PC-9 (cell line): ENCODE results near the gene RTN4R. TPM values are rescaled to one million over a fixed set of nuclear protein-coding genes. Genes with fewer than 3 reads are reported as not detected.

ENCODE experiments used
- BruUV-seq: library from RNA; stranded (reverse); fragments of 400-500 nt; replicated peaks from 2 replicates; lab custom pipeline; 2021; lab: Mats Ljungman, UMichigan
- CTCF ChIA-PET: fragments of 300-600 bp; sonication (Branson Sonifier 250); formaldehyde crosslinking; loops from one replicate; lab custom pipeline; 2022; ENCODE audit warnings: antibody characterized with exemption; lab: Charles Lee
- POLR2A ChIA-PET: fragments of 300-600 bp; sonication (Branson Sonifier 250); formaldehyde crosslinking; loops from one replicate; lab custom pipeline; 2022; ENCODE audit warnings: antibody characterized with exemption; ENCODE audit not compliant: unreplicated experiment; lab: Charles Lee
- DNase-seq, 2 experiments: peaks; one replicate each; pipeline versions ENCODE4 v3.0.0 to v3.0.0-alpha.2; 2015 to 2022; ENCODE audit warnings: mixed read lengths in 1 of 2
- H2AFZ ChIP-seq: fragments of 200-600 bp; sonication (generic); 2 replicates; pipeline ENCODE4 v1.8.1; 2017; ENCODE audit warnings: antibody characterized with exemption
- H3F3A ChIP-seq: fragments of 200-600 bp; sonication (generic); 2 replicates; pipeline ENCODE4 v1.8.1; 2017; ENCODE audit warnings: antibody characterized with exemption, mild to moderate bottlenecking, low read depth; ENCODE audit not compliant: insufficient read depth
- H3K27ac ChIP-seq: fragments of 200-600 bp; sonication (generic); 2 replicates; pipeline ENCODE4 v1.6.1; 2016; ENCODE audit warnings: mixed run types
- H3K27me3 ChIP-seq: fragments of 200-600 bp; sonication (generic); 2 replicates; pipeline ENCODE4 v1.6.1; 2016; ENCODE audit warnings: low read depth, mixed run types; ENCODE audit not compliant: insufficient read depth
- H3K36me3 ChIP-seq: fragments of 200-600 bp; sonication (generic); 2 replicates; pipeline ENCODE4 v1.6.1; 2016; ENCODE audit warnings: low read depth, mixed run types
- H3K4me1 ChIP-seq: fragments of 200-600 bp; sonication (generic); replicated peaks from 2 replicates; pipeline ENCODE4 v1.6.1; 2016; ENCODE audit warnings: mixed run types; ENCODE audit not compliant: insufficient read depth
- H3K4me2 ChIP-seq: fragments of 200-600 bp; sonication (generic); 2 replicates; pipeline ENCODE4 v1.6.1; 2017; ENCODE audit warnings: mixed run types
- H3K4me3 ChIP-seq: fragments of 200-600 bp; sonication (generic); 2 replicates; pipeline ENCODE4 v1.6.1; 2016; ENCODE audit warnings: mixed run types
- H3K79me2 ChIP-seq: fragments of 200-600 bp; sonication (generic); 2 replicates; pipeline ENCODE4 v1.6.1; 2017; ENCODE audit warnings: low read depth, mixed run types
- H3K9me2 ChIP-seq: fragments of 200-600 bp; sonication (generic); 2 replicates; pipeline ENCODE4 v1.8.1; 2017; ENCODE audit warnings: mild to moderate bottlenecking; ENCODE audit not compliant: insufficient read depth
- H3K9me3 ChIP-seq: fragments of 200-600 bp; sonication (generic); 2 replicates; pipeline ENCODE4 v1.8.1; 2016; ENCODE audit warnings: low read depth; ENCODE audit not compliant: insufficient read depth
- H4K20me1 ChIP-seq: fragments of 200-600 bp; sonication (generic); 2 replicates; pipeline ENCODE4 v1.8.1; 2017; ENCODE audit not compliant: insufficient read depth
- EZH2 ChIP-seq: fragments of 200-600 bp; sonication (generic); IDR thresholded peaks from 2 replicates; pipeline ENCODE4 v1.8.0; 2017; ENCODE audit warnings: antibody characterized with exemption, low read depth
- intact Hi-C: fragments of 100-400 bp; cut with micrococcal nuclease; formaldehyde crosslinking; loops from one replicate; pipeline ENCODE4 v1.10.0; 2022; ENCODE audit not compliant: unreplicated experiment
- total RNA-seq: library from RNA; stranded (reverse); gene quantifications from 2 replicates; pipeline ENCODE4 v1.2.3, GENCODE V29; 2021
- TF ChIP-seq, protein P1 (sequence below): fragments of 200-600 bp; sonication (generic); conservative IDR thresholded peaks from 2 replicates; pipeline ENCODE4 v1.6.1; 2017; ENCODE audit warnings: mixed run types, antibody characterized with exemption, mild to moderate bottlenecking, moderate library complexity

Gene RTN4R
- total RNA-seq, 1 experiment from 2014 or later, result 5.0 TPM

DNA sequence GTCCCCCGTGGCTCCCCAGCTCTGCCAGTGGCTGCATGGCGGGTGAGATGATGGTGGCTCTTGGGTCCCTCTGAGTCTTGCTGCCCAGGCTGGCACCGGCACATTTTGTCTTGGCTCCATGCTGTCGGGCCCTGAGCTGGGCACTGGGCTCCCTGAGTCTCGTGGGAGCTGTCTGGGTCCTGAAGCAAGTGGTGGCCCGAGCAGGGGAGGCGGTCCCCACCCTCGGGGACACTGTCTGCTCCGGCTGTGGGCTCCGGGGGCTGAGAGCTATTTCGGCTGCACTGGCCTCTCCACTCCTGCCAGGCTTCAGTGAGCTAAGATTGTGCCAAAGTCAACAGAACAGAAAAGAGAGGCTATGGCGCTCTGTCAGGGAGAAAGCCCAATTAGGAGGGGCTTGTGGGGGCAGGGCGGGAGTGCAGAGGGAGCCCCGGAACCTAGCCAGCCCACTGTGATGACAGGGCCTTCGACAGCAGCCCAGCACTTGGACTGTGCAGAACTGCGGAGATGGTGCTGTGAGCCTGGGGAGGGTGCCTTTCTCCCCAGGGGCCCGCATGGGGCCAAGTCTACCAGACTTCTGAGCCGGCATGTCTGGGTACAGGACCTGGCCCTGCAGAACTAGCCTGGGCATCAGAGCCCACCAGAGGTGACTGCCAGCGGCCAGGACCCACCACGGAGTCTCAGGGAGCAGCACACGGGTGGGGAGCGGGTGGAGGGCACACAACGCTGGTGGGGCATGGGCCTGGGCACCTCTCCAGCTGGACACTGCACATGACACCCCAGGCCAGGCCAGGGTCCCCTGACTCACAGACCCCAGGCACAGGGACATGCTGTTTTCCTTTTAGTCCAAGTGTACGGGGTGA, 38.0 kb downstream of the RTN4R start:
- Histone ChIP-seq H2AFZ (no peak overlapping the region), H3F3A (peaks cover 5% of the 10 kb centered on the region; the same call in 1 of the 2 replicates), H4K20me1 (no peaks in the 10 kb centered on the region), H3K79me2 (no peaks in the 10 kb centered on the region), H3K27ac (no peak overlapping the region), H3K4me3 (no peak overlapping the region), H3K9me2 (no peaks in the 10 kb centered on the region), H3K4me1 (no peaks in the 10 kb centered on the region), H3K9me3 (no peaks in the 10 kb centered on the region), H3K4me2 (no peak overlapping the region), H3K36me3 (no peaks in the 10 kb centered on the region), H3K27me3 (peaks cover 38% of the 10 kb centered on the region)
- TF ChIP-seq, protein P1, sequence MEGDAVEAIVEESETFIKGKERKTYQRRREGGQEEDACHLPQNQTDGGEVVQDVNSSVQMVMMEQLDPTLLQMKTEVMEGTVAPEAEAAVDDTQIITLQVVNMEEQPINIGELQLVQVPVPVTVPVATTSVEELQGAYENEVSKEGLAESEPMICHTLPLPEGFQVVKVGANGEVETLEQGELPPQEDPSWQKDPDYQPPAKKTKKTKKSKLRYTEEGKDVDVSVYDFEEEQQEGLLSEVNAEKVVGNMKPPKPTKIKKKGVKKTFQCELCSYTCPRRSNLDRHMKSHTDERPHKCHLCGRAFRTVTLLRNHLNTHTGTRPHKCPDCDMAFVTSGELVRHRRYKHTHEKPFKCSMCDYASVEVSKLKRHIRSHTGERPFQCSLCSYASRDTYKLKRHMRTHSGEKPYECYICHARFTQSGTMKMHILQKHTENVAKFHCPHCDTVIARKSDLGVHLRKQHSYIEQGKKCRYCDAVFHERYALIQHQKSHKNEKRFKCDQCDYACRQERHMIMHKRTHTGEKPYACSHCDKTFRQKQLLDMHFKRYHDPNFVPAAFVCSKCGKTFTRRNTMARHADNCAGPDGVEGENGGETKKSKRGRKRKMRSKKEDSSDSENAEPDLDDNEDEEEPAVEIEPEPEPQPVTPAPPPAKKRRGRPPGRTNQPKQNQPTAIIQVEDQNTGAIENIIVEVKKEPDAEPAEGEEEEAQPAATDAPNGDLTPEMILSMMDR, result no peak
- no peak for TF ChIP-seq EZH2
- ChIA-PET POLR2A (no interaction called here), CTCF (no interaction called here)
- BruUV-seq, result no TSS peak
- no peak for DNase-seq
- intact Hi-C loops, result no loop called here

DNA sequence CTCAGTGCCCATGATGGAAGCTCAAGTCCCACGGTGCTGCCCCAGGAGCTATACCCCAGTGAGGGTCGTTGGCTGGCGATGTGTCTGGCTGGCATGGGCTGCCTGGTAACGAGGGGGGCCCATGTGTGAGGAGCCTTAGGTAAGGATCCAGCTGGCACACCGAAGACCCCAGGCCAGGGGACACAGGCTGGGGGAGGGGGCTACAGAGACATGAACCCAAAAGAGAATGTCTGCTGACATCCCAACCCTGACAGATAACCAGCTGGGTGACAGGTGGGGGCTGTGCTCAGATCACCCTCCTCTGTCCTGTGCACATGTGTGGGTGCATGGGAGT, 39.2 kb downstream of the RTN4R start:
- H3K4me3 ChIP-seq, result no peak overlapping the region
- no peaks in the 10 kb centered on the region for H3K79me2 ChIP-seq
- no peaks in the 10 kb centered on the region for H4K20me1 ChIP-seq
- TF ChIP-seq EZH2, result no peak
- TF ChIP-seq, protein P1, result no peak
- no peaks in the 10 kb centered on the region for H3K9me3 ChIP-seq
- no peak overlapping the region for H3K4me2 ChIP-seq
- peaks cover 32% of the 10 kb centered on the region for H3K27me3 ChIP-seq
- H3K9me2 ChIP-seq, result no peaks in the 10 kb centered on the region
- BruUV-seq, result no TSS peak
- peaks cover 6% of the 10 kb centered on the region; the same call in 1 of the 2 replicates for H3F3A ChIP-seq
- no peak for DNase-seq
- no peak overlapping the region for H2AFZ ChIP-seq
- no peaks in the 10 kb centered on the region for H3K4me1 ChIP-seq
- intact Hi-C loops, result no loop called here
- no peaks in the 10 kb centered on the region for H3K36me3 ChIP-seq
- CTCF ChIA-PET, result no interaction called here
- POLR2A ChIA-PET, result no interaction called here
- no peak overlapping the region for H3K27ac ChIP-seq

DNA sequence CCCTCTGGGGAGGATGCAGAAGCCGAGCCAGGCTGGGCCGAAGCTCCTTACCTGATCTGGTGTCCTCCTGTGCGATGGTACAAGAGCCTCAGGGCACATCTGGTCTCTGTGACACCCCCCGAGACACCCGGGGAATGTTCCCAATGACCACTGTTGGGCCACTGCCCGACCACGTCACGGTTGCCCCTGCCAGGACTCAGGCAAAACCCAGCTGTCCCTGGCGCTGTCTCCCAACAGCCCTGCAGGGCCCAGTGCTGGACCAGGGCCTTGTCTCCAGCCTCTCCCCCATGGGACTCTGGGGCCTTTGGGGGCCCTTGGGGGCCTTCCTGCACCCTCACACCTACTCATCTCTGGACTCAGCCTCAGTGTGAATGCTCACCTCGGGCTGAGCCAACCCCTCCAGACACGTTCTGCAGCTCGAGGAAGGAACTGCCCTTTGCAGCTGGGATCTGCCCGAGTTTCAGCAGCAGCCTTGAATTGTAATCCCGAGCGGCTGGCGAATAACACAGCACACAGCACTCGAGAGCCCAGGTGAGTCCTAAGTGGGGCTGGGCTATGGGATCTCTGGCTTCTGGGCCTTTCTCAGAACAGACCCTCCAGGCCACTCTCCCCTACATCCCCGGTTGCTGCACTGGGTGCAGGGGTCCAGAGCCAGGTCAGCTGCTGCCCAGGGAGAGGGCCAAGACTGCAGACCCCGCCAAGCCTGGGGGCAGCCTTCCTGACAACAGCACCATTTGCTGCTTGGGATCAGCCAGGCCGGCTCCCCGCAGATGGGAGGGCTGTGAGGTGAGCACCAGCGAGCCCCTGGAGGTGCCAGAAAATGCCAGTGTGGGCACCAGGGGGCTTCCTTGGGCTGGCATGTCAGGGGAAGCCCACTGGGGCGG, 39.8 kb downstream of the RTN4R start:
- Histone ChIP-seq H3K27ac (no peak overlapping the region), H3K36me3 (no peaks in the 10 kb centered on the region), H2AFZ (no peak overlapping the region), H4K20me1 (no peaks in the 10 kb centered on the region), H3K27me3 (peaks cover 32% of the 10 kb centered on the region), H3K9me3 (no peaks in the 10 kb centered on the region), H3K4me2 (no peak overlapping the region), H3K4me3 (no peak overlapping the region), H3K9me2 (no peaks in the 10 kb centered on the region), H3F3A (peaks cover 6% of the 10 kb centered on the region; the same call in 1 of the 2 replicates), H3K79me2 (no peaks in the 10 kb centered on the region), H3K4me1 (no peaks in the 10 kb centered on the region)
- TF ChIP-seq, protein P1, result no peak
- no peak for TF ChIP-seq EZH2
- intact Hi-C loops, result no loop called here
- CTCF ChIA-PET, result no interaction called here
- POLR2A ChIA-PET, result no interaction called here
- BruUV-seq, result no TSS peak
- no peak for DNase-seq
